KMS-11 (cell line): ENCODE measurements around the gene TENM4.

ENCODE experiments used
- H2AFZ ChIP-seq: fragments of 200-600 bp; sonication (generic); 2 replicates; pipeline ENCODE4 v1.6.1; 2016; ENCODE audit warnings: antibody characterized with exemption, mixed run types, low read depth
- H3K27ac ChIP-seq: fragments of 200-600 bp; sonication (generic); 2 replicates; pipeline ENCODE4 v1.6.1; 2016; ENCODE audit warnings: mild to moderate bottlenecking, mixed run types
- H3K27me3 ChIP-seq: fragments of 200-600 bp; sonication (generic); 2 replicates; pipeline ENCODE4 v1.6.1; 2017; ENCODE audit warnings: mild to moderate bottlenecking, low read depth, mixed run types, moderate library complexity; ENCODE audit not compliant: insufficient read depth
- H3K36me3 ChIP-seq: fragments of 200-600 bp; sonication (generic); 2 replicates; pipeline ENCODE4 v1.6.1; 2017; ENCODE audit warnings: mild to moderate bottlenecking, mixed run types; ENCODE audit not compliant: insufficient read depth
- H3K4me1 ChIP-seq: fragments of 200-600 bp; sonication (generic); 2 replicates; pipeline ENCODE4 v1.6.1; 2016; ENCODE audit warnings: mild to moderate bottlenecking, low read depth, mixed run types; ENCODE audit not compliant: poor library complexity, severe bottlenecking
- H3K4me2 ChIP-seq: fragments of 200-600 bp; sonication (generic); 2 replicates; pipeline ENCODE4 v1.7.0; 2016; ENCODE audit warnings: mild to moderate bottlenecking, mixed run types
- H3K4me3 ChIP-seq: fragments of 200-600 bp; sonication (generic); IDR thresholded peaks from 2 replicates; pipeline ENCODE4 v1.6.1; 2017; ENCODE audit warnings: low read depth, low read length, mixed read lengths; ENCODE audit not compliant: insufficient read depth
- H3K79me2 ChIP-seq: fragments of 200-600 bp; sonication (generic); 2 replicates; pipeline ENCODE4 v1.6.1; 2016; ENCODE audit warnings: low read depth, mixed run types; ENCODE audit not compliant: insufficient read depth
- H3K9ac ChIP-seq: fragments of 200-600 bp; sonication (generic); 2 replicates; pipeline ENCODE4 v1.6.1; 2016; ENCODE audit warnings: mild to moderate bottlenecking, mixed run types
- H4K20me1 ChIP-seq: fragments of 200-600 bp; sonication (generic); 2 replicates; pipeline ENCODE4 v1.6.1; 2016; ENCODE audit warnings: mild to moderate bottlenecking, mixed run types; ENCODE audit not compliant: insufficient read depth
- TF ChIP-seq, protein P1 (sequence below): fragments of 200-600 bp; sonication (generic); conservative IDR thresholded peaks from 2 replicates; pipeline ENCODE4 v1.6.1; 2017; ENCODE audit warnings: low read depth, mild to moderate bottlenecking, antibody characterized with exemption, low read length, moderate library complexity, mixed read lengths

TENM4 gene

DNA sequence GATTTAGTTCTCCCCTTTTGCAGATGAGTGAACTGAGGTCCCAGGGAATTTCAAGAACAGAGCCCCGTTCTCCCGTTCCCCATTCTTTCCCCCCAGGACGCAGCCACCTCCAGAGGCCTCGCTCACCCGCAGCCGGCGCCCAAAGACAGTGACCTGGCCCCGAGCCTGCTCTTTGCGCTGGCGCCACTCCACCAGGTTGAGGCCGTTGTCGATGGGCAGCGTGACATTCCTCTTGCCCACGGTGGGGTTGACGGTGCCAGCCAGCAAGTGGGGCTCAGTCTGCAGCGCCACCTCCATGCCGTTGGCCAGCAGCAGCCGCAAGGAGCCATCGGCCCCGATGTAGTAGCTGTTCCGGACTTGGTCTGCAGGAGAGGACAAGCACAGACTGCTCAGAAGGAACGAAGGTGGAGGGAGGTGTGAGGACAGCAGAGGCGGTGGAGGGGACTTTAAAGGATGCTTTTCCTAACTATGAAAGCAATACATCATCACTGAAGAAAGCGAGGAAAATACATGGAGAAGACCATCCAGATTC lies 764.7 kb downstream of the TENM4 start:
- Histone ChIP-seq H3K27me3 (no peaks in the 10 kb centered on the region), H3K4me3 (no peak overlapping the region), H3K79me2 (no peaks in the 10 kb centered on the region), H3K36me3 (no peaks in the 10 kb centered on the region), H3K9ac (no peak overlapping the region), H2AFZ (no peak overlapping the region), H3K4me1 (no peaks in the 10 kb centered on the region), H3K27ac (no peak overlapping the region), H4K20me1 (no peaks in the 10 kb centered on the region), H3K4me2 (no peak overlapping the region)
- TF ChIP-seq, protein P1, sequence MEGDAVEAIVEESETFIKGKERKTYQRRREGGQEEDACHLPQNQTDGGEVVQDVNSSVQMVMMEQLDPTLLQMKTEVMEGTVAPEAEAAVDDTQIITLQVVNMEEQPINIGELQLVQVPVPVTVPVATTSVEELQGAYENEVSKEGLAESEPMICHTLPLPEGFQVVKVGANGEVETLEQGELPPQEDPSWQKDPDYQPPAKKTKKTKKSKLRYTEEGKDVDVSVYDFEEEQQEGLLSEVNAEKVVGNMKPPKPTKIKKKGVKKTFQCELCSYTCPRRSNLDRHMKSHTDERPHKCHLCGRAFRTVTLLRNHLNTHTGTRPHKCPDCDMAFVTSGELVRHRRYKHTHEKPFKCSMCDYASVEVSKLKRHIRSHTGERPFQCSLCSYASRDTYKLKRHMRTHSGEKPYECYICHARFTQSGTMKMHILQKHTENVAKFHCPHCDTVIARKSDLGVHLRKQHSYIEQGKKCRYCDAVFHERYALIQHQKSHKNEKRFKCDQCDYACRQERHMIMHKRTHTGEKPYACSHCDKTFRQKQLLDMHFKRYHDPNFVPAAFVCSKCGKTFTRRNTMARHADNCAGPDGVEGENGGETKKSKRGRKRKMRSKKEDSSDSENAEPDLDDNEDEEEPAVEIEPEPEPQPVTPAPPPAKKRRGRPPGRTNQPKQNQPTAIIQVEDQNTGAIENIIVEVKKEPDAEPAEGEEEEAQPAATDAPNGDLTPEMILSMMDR = no peak

DNA sequence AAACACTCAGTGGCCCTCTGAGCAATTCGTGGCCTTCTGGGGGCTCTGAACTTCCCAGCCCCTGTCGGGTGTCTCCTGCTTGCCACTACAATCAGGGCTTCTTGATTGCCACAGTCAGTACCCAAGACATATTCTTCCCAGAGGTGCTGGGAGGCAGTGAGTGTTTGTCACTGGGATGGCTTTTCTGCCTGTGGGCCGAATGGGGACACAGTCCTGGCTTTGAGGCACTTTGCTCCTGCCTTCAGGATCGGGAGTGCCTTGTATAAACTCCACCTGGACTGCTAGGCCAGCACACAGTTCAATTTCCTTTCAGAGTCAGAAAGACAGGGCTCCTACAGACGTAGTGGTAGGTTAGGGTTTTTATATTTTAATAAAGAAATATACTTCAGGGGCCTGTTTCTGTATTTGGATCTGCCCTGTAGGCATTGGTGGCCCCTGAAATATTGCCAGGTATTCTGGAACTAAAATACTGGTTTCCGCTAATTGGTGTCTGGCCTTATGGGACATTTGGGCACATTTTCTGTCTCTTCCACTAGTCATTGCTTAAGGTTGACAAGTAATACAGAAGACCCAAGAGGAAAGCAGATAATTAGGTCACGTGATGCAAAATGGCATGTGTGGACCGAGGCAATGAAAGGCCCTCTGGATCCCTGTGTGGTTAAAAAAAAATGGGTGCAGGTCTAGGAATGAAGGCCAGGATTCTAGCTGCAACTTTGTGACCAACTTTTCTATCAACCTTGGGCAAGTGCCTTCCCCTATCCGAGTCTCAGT lies 767.8 kb downstream of the TENM4 start:
- Histone ChIP-seq H3K4me2 (no peak overlapping the region), H3K9ac (no peak overlapping the region), H3K36me3 (no peaks in the 10 kb centered on the region), H3K4me3 (no peak overlapping the region), H4K20me1 (no peaks in the 10 kb centered on the region), H3K79me2 (no peaks in the 10 kb centered on the region), H3K4me1 (no peaks in the 10 kb centered on the region), H2AFZ (no peak overlapping the region), H3K27ac (no peak overlapping the region), H3K27me3 (no peaks in the 10 kb centered on the region)
- TF ChIP-seq, protein P1 = no peak

DNA sequence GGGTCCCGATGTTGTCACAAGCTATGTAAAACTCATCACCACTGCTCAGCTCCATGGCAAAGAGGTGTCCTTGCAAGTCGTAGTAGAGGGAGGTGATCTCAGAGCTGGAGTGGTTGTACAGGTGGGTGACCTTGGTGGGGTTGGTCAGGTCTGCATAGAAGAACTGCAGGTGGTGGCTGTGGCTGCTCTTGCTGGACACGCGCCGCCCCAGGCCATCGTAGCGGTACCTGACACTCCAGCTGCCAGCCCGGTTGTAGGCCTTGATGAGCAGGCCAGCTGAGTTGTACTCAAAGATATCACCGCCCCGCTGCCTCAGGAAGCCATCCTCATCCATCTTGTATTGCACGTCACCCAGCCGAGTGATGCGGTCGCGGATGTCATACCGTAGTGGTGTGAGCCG lies 771.6 kb downstream of the TENM4 start:
- no peak overlapping the region for H3K9ac ChIP-seq
- TF ChIP-seq, protein P1 = no peak
- H3K36me3 ChIP-seq = no peaks in the 10 kb centered on the region
- no peaks in the 10 kb centered on the region for H3K79me2 ChIP-seq
- no peak overlapping the region for H2AFZ ChIP-seq
- H3K4me2 ChIP-seq = no peak overlapping the region
- no peaks in the 10 kb centered on the region for H3K27me3 ChIP-seq
- no peak overlapping the region for H3K4me3 ChIP-seq
- H4K20me1 ChIP-seq = no peaks in the 10 kb centered on the region
- no peaks in the 10 kb centered on the region for H3K4me1 ChIP-seq
- no peak overlapping the region for H3K27ac ChIP-seq

DNA sequence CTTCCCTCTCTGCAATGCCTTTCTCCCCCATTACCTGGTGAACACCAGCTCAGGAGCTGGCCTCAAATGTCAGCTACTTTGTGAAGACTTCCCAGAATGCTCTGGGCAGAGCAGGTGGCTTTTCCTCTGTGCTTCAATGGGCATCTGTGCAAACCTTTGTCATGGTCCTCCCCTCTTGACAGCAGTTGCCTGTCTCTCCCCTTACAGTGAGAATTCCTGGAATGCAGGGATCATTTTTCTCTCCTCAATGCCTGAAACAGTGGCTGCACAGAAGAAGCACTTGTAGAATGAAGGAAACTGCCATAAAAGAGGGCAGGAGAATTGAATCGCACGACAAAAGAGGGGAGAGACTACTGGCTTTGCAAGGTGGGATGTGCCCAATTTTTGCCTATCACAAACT lies 773.4 kb downstream of the TENM4 start:
- no peaks in the 10 kb centered on the region for H3K4me1 ChIP-seq
- H2AFZ ChIP-seq = no peak overlapping the region
- no peaks in the 10 kb centered on the region for H4K20me1 ChIP-seq
- H3K27ac ChIP-seq = no peak overlapping the region
- no peaks in the 10 kb centered on the region for H3K79me2 ChIP-seq
- TF ChIP-seq, protein P1 = no peak
- H3K9ac ChIP-seq = no peak overlapping the region
- no peak overlapping the region for H3K4me2 ChIP-seq
- H3K4me3 ChIP-seq = no peak overlapping the region
- no peaks in the 10 kb centered on the region for H3K27me3 ChIP-seq
- no peaks in the 10 kb centered on the region for H3K36me3 ChIP-seq
